HUES64 (cell line): Measurements from ENCODE around the gene RNF220.

Experiments used
- H3K27ac ChIP-seq: 2 replicates; pipeline ENCODE4 v1.7.0; 2013; ENCODE audit warnings: low read depth, low read length, inconsistent platforms
- H3K27me3 ChIP-seq: 2 replicates; pipeline ENCODE4 v1.6.1; 2013; ENCODE audit warnings: mild to moderate bottlenecking, low read length; ENCODE audit not compliant: insufficient read depth
- H3K36me3 ChIP-seq: 2 replicates; pipeline ENCODE4 v1.6.1; 2013; ENCODE audit warnings: mild to moderate bottlenecking, low read length; ENCODE audit not compliant: insufficient read depth
- H3K4me1 ChIP-seq: 2 replicates; pipeline ENCODE4 v1.6.1; 2013; ENCODE audit warnings: mild to moderate bottlenecking, low read length, moderate library complexity; ENCODE audit not compliant: insufficient read depth
- H3K4me3 ChIP-seq: 2 replicates; pipeline ENCODE4 v1.5.1; 2013; ENCODE audit warnings: mild to moderate bottlenecking, low read length, moderate library complexity
- H3K9ac ChIP-seq: 2 replicates; pipeline ENCODE4 v1.6.1; 2013; ENCODE audit warnings: mild to moderate bottlenecking, low read depth, low read length
- H3K9me3 ChIP-seq: 2 replicates; pipeline ENCODE4 v1.6.1; 2013; ENCODE audit warnings: low read depth, low read length; ENCODE audit not compliant: insufficient read depth
- WGBS: fragments of 150-250, 120-280 bp; methylation state at CpG from one replicate; pipeline ENCODE4 v1.1.7; 2013; ENCODE audit warnings: missing lambda C conversion rate; 5-methylcytosine and 5-hydroxymethylcytosine counted together

Gene RNF220

GRCh38 chr1:44420535-44420934 is 15.5 kb downstream of the RNF220 start:
- Histone ChIP-seq H3K9ac (no peak overlapping the region), H3K9me3 (no peaks in the 10 kb centered on the region), H3K27ac (no peak overlapping the region), H3K4me1 (peaks cover 59% of the 10 kb centered on the region), H3K36me3 (no peaks in the 10 kb centered on the region), H3K27me3 (peaks cover 92% of the 10 kb centered on the region), H3K4me3 (no peak overlapping the region)
- 82% methylated on average over 2 of the region's 2 CpGs for WGBS

- no peak overlapping the region for H3K9ac ChIP-seq
- H3K36me3 ChIP-seq: no peaks in the 10 kb centered on the region
- 23% methylated on average over 4 of the region's 4 CpGs for WGBS
- H3K9me3 ChIP-seq: no peaks in the 10 kb centered on the region
- no peak overlapping the region; the same call in 1 of the 2 replicates for H3K27ac ChIP-seq
- H3K4me1 ChIP-seq: peaks cover 53% of the 10 kb centered on the region
- H3K27me3 ChIP-seq: peaks cover 84% of the 10 kb centered on the region
- H3K4me3 ChIP-seq: no peak overlapping the region
These were observed 16.4 kb downstream of the RNF220 start for GRCh38 chr1:44421446-44421884.

GRCh38 chr1:44422161-44422560 is 17.1 kb downstream of the RNF220 start:
- no peak overlapping the region for H3K9ac ChIP-seq
- H3K27me3 ChIP-seq: peaks cover 77% of the 10 kb centered on the region
- no peak overlapping the region for H3K4me3 ChIP-seq
- H3K9me3 ChIP-seq: no peaks in the 10 kb centered on the region
- H3K4me1 ChIP-seq: peaks cover 46% of the 10 kb centered on the region
- 37% methylated on average over 6 of the region's 6 CpGs for WGBS
- no peak overlapping the region for H3K27ac ChIP-seq
- H3K36me3 ChIP-seq: no peaks in the 10 kb centered on the region

- WGBS: 65% methylated on average over 19 of the region's 19 CpGs
- H3K9ac ChIP-seq: no peak overlapping the region
- no peaks in the 10 kb centered on the region for H3K9me3 ChIP-seq
- H3K27ac ChIP-seq: no peak overlapping the region
- H3K27me3 ChIP-seq: peaks cover 69% of the 10 kb centered on the region
- no peaks in the 10 kb centered on the region for H3K36me3 ChIP-seq
- no peak overlapping the region for H3K4me3 ChIP-seq
- H3K4me1 ChIP-seq: peaks cover 44% of the 10 kb centered on the region
These were observed 18.8 kb downstream of the RNF220 start for GRCh38 chr1:44423591-44424537.

- H3K27me3 ChIP-seq: peaks cover 61% of the 10 kb centered on the region
- H3K4me1 ChIP-seq: peaks cover 49% of the 10 kb centered on the region
- no peaks in the 10 kb centered on the region for H3K36me3 ChIP-seq
- no peak overlapping the region for H3K27ac ChIP-seq
- H3K9me3 ChIP-seq: no peaks in the 10 kb centered on the region
- no peak overlapping the region for H3K9ac ChIP-seq
- H3K4me3 ChIP-seq: no peak overlapping the region
- WGBS: 64% methylated on average over 8 of the region's 9 CpGs
These were observed 19.7 kb downstream of the RNF220 start for GRCh38 chr1:44424747-44425146.

GRCh38 chr1:44425341-44426082 is 20.5 kb downstream of the RNF220 start:
- 87% methylated on average over 7 of the region's 8 CpGs for WGBS
- H3K27ac ChIP-seq: no peak overlapping the region
- H3K36me3 ChIP-seq: no peaks in the 10 kb centered on the region
- H3K9ac ChIP-seq: no peak overlapping the region
- peaks cover 49% of the 10 kb centered on the region for H3K4me1 ChIP-seq
- H3K4me3 ChIP-seq: no peak overlapping the region
- peaks cover 53% of the 10 kb centered on the region; the same call in 1 of the 2 replicates for H3K27me3 ChIP-seq
- no peaks in the 10 kb centered on the region for H3K9me3 ChIP-seq

- Histone ChIP-seq H3K9ac (no peak overlapping the region), H3K36me3 (no peaks in the 10 kb centered on the region), H3K9me3 (no peaks in the 10 kb centered on the region), H3K27me3 (peaks cover 8% of the 10 kb centered on the region; the same call in 1 of the 2 replicates), H3K4me3 (no peak overlapping the region), H3K27ac (no peak overlapping the region), H3K4me1 (peaks cover 22% of the 10 kb centered on the region)
- WGBS: 99% methylated on average over 2 of the region's 2 CpGs
These were observed 26.8 kb downstream of the RNF220 start for GRCh38 chr1:44431861-44432260.

- no peaks in the 10 kb centered on the region for H3K36me3 ChIP-seq
- H3K27ac ChIP-seq: no peak overlapping the region
- peaks cover 31% of the 10 kb centered on the region for H3K4me1 ChIP-seq
- 100% methylated on average over 2 of the region's 2 CpGs for WGBS
- peaks cover 7% of the 10 kb centered on the region; the same call in 1 of the 2 replicates for H3K27me3 ChIP-seq
- H3K4me3 ChIP-seq: no peak overlapping the region
- H3K9ac ChIP-seq: no peak overlapping the region
- no peaks in the 10 kb centered on the region for H3K9me3 ChIP-seq
These were observed 28.2 kb downstream of the RNF220 start for GRCh38 chr1:44433209-44433608.

- H3K27me3 ChIP-seq: no peaks in the 10 kb centered on the region
- H3K36me3 ChIP-seq: no peaks in the 10 kb centered on the region
- no peaks in the 10 kb centered on the region for H3K9me3 ChIP-seq
- peaks cover 19% of the 10 kb centered on the region for H3K4me1 ChIP-seq
- H3K27ac ChIP-seq: no peak overlapping the region
- H3K9ac ChIP-seq: no peak overlapping the region
- 61% methylated on average over 5 of the region's 5 CpGs for WGBS
- H3K4me3 ChIP-seq: no peak overlapping the region
These were observed 31.5 kb downstream of the RNF220 start for GRCh38 chr1:44436401-44437106.

GRCh38 chr1:44437107-44437716 is 32.2 kb downstream of the RNF220 start:
- H3K36me3 ChIP-seq: no peaks in the 10 kb centered on the region
- WGBS: 39% methylated on average over 7 of the region's 8 CpGs

More at GRCh38 chr1:44437107-44437716, 32.2 kb downstream of the RNF220 start:
- no peak overlapping the region for H3K4me3 ChIP-seq
- no peak overlapping the region for H3K27ac ChIP-seq
- H3K27me3 ChIP-seq: no peaks in the 10 kb centered on the region
- no peaks in the 10 kb centered on the region for H3K9me3 ChIP-seq
- H3K4me1 ChIP-seq: peaks cover 19% of the 10 kb centered on the region
- no peak overlapping the region for H3K9ac ChIP-seq
